Stimulated activated CD4-positive, alpha-beta T cell treated with anti-CD3 and anti-CD28 coated beads, Interleukin-15, amount 100 ng/mL, for 1 hour (primary cell): ENCODE data around the gene SPATA13.

Source experiments
- DNase-seq, 2 donors: peaks; one replicate each; pipeline ENCODE4 v3.0.0-alpha.2; 2020; ENCODE audit warnings: low read depth in 1 of 2, low spot score in 1 of 2

The SPATA13 gene

DNA sequence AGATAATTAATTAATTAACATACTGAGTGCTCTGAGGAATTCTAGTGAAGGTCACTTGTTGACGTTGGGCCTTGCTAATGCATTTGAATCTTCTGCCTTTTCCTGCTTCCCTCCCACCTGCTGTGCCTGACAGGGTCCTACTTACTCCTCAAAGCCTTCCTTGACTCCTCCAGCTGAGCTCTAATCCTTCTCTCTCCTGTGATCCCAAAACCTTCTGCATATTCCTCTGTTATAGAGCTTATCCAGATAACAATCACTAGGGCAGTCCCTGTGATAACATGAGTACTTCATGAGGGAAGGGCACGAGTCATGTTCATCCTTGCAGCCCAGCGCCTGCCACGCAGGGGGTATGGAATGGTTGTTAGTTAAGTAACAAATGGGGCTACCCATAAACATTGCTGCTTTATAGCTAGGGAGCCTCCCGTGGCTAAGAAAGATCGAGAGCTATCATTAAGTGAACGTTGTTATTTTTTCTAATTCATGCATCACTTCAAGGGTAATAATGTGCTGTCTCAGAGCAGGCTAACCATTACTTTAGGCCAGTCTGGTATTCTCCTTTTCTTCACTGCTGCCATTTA lies 19.1 kb upstream of the SPATA13 start:
- no peak for DNase-seq

- DNase-seq = no peak
Observed at GRCh38 chr13:24142453-24142852, 18.1 kb upstream of the SPATA13 start.

DNA sequence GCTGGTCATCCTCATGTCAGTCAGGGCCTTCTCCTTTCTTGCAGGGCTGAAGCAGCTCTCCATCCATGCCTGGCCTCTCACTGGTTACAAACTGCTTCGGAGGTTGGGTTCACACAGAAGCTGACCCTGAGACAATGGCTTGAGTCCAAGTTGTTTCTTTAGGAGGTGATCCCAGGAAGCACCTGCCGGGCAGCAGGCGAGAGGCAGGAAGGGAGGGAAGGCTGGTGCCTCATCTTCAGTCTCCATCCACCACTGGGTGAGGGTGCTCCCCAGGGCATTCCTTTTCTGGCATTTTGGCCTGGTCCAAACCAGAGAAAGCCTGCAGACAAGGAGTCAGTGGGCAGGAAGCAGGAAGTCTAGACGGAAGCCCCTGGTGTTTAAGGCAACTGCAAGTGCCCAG lies 17.6 kb upstream of the SPATA13 start:
- no peak for DNase-seq

DNA sequence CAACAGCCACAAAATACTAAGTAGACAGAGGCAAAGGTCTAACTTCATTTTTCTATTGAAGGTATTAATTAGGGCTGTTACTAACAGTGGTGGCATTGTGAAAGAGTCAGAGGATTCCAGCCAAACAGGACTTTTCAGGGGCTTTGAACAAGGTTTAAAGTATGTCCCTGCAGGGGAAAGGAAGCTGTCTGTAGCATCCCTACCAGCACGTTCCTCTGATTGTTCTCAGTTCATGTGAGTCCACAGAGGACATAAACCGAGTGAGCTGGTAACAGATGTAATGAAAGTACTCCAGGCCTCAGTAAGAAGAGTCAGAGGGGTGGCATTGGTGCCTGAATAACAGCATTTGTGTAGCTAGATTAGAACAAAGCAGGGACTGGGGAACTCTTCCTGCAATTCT lies 15.3 kb upstream of the SPATA13 start:
- no peak for DNase-seq

- DNase-seq = no peak
Observed at GRCh38 chr13:24145674-24146073, 14.8 kb upstream of the SPATA13 start.

DNA sequence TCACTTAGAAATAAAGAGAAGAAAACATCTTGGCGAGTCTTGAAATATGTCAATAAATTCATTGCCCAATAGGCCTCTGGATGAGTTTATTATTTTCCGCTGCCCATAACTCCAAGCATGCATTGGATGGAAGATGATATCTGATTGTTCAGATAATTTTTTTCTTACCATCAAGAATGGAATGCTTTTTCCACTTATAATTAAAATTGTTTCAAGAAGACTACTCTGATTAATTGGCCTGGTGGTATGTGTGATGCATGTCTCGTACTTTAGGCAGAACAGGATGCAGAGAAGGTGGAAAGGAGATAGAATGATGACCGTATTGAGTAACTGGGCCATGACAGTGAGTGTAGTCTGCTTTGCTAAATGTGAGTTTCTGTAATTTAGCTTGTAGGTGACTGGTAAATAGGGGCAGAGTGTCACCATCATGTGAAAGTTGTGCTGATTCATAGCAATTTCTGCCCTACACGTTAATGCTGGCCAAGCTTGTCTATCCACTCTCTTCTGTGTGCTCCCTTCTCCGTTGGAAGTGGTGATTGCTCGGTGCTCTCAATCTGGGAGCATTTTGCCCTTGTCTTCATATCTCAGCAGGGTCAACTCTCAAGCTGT lies 13.5 kb upstream of the SPATA13 start:
- DNase-seq = no peak

DNA sequence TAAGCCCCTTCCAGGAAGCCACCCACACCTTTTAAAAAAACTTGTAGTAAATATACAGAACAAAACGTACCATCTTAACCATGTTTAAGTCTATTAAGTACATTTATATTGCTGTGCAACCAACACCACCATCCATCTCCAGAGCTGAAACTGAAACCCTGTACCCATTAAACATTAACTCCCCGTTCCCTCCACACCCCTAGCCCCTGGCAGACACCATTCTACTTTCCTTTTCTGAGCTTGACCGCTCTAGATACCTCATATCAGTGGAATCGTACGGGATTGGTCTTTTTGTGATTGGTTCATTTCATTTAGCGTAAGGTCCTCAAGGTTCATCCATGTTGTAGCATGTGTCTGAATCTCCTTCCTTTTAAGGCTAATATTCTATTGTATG lies 13.0 kb upstream of the SPATA13 start:
- no peak for DNase-seq

DNA sequence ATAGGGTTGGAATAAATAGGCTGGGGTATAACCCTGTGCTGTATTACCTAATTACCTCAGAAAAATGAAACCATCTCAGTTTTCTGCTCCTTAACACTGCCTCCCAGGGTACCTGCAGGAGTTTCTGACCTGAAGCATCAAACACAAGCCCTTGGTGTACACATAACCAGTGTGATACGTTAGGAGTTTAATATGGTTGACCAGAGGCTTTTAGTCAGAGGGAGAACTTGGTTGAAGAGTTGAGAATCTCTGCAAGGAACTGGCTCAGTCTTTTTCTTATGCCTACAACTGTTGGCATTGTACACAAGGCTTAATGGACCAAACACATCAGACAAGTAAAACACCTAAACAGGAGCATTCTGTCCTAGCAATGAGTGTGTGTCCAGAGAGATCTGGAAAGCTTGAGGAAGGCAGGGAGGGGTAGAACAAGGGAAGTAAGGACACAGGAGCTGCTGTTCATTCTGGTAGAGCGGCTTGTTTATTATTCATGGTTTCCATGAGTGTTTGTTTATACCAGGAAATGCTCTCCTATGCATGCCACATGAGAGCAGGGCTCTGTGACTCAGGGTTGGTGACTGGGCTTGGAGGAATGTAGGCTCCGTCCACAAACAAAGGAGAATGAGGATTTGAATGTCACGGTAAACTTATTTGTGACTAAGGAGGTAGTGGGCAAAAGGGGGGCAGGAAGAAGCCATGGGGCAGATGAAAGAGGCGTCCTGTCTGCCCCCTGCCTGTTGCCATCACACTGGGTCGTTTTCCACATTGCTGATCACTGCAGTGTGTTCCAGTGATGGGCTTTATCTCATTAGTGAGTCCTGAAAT lies 11.9 kb upstream of the SPATA13 start:
- no peak for DNase-seq

DNA sequence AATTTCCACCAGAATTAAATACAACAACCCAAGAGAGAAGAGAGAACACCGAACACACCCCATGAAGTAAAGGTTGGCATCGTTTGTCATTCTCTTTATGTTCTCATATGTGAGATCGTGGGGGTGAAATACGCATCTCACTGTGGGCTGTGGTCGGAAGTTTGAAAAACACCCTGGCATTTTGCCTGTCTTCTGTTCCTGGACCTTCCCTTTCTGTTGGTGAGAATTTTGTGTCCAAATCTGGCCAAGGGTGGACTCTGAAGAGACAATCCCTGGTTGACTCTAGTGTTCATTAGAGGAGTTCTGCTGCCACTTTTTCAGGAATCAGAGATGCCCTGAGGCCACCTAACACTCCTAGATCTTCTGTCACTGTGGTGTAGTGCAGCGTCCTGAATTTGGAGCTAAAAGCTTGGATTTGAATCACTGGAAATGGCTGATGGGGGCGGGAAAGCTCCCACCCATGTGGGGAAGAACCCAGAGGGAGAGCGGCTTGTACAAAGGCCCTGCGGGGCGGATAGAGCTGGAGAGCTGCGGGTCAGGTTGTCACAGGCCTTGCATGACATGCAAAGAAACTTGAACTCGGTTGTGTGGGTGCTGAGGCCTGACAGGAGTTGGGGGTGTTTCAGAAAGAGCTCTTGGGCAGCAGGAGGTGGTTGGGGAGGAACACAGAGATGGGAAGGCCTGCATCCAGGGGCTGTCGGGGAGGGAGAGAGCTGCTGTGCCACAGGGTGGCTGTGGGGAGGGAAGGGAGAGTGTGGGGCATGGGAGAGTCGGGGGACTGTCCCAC lies 11.1 kb upstream of the SPATA13 start:
- DNase-seq = no peak

- no peak for DNase-seq
Observed at GRCh38 chr13:24150572-24150971, 9.9 kb upstream of the SPATA13 start.

DNA sequence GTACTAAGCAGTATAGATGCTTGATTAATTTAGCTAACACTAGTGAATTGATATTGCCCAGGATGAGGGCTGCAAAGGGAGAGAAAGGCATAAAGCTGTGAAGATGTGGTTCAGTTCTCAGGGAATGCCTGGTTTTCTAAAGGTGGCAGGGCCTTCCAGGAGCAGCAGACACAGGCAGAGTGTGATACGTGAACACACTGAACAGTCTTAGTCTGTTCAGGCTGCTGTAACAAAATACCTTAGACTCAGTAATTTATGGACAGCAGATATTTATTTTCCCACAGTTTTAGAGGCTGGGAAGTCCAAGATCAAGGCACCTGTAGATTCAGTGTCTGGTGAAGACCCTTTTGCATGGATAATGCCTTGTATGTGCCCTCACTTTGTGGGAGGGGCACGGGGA lies 8.7 kb upstream of the SPATA13 start:
- DNase-seq = no peak

GRCh38 chr13:24152292-24153214 lies 8.0 kb upstream of the SPATA13 start:
- no peak for DNase-seq

GRCh38 chr13:24153347-24153746 lies 7.2 kb upstream of the SPATA13 start:
- DNase-seq = no peak

- no peak for DNase-seq
Observed at GRCh38 chr13:24153979-24154701, 6.4 kb upstream of the SPATA13 start.

- no peak for DNase-seq
Observed at GRCh38 chr13:24159357-24159756, 1.2 kb upstream of the SPATA13 start.

- DNase-seq = peak in 1 of 2 donors; percentile 25
Observed at GRCh38 chr13:24161010-24161775, 673 bp downstream of the SPATA13 start.

DNA sequence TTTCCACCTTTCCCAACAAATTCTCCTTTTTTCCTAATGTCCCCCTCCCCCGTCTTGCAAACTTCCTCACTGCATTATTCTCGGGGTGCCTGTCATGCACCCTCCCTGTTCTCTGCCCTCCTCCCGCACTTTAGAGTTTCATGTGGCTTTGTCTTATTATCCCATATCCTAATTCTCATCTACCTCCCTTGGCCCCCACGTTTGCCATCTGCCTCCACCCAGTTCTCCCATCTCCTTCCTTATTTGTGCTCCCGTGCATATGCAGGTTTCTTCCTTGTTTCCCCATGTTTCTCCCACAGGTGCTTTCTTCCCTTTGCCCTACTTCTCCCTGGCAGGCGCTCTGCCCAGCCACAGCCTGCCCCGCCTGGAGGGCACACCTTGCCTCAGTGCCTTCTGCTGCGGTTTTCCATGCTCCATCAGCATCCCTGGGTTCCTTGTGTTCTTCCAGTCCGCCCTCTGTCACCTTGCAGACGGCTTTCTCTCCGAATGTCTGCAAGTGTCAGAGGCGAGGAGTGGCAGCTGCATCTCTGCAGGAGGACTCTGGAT lies 1.5 kb downstream of the SPATA13 start:
- no peak for DNase-seq

DNA sequence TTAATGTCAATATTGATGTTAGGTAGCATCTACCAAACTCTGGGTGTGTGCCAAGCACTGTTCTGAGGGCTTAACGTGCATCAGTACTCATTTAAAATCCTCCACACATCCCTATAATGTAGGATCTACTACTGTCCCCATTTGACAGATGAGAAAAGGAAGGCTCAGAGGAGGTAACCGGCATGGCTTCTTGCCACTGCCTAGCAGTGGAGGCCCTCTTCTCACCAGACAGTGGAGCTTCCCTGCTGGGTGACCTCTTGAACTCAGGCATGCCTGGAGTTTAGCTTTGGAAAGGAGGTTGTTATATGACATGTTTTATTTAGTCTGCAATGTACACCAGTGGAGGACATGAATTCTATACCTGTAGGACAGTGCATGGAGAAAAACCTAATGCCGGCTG lies 2.1 kb downstream of the SPATA13 start:
- DNase-seq = no peak

GRCh38 chr13:24165746-24166145 lies 5.2 kb downstream of the SPATA13 start:
- no peak for DNase-seq
